HG02885 (cell line): ENCODE data around the gene ACACB.

Experiments used
- ATAC-seq: cut with Tn5 transposase; IDR thresholded peaks from one replicate; pipeline ENCODE4 v1.9.1; 2021; ENCODE audit warnings: mild to moderate bottlenecking; ENCODE audit not compliant: unreplicated experiment, poor library complexity

Gene ACACB

GRCh38 chr12:109203480-109203879 is 87.1 kb downstream of the ACACB start:
- ATAC-seq, result no peak

GRCh38 chr12:109209082-109209481 is 92.7 kb downstream of the ACACB start:
- ATAC-seq, result no peak

GRCh38 chr12:109212460-109213115 is 96.2 kb downstream of the ACACB start:
- ATAC-seq, result no peak

GRCh38 chr12:109214131-109214530 is 97.7 kb downstream of the ACACB start:
- no peak for ATAC-seq

GRCh38 chr12:109218996-109219395 is 102.6 kb downstream of the ACACB start:
- ATAC-seq, result no peak

- ATAC-seq, result no peak
These were observed 103.6 kb downstream of the ACACB start for GRCh38 chr12:109219938-109220337.

GRCh38 chr12:109221277-109221931 is 105.0 kb downstream of the ACACB start:
- ATAC-seq, result no peak

GRCh38 chr12:109222062-109222461 is 105.7 kb downstream of the ACACB start:
- ATAC-seq, result no peak

- no peak for ATAC-seq
These were observed 106.1 kb downstream of the ACACB start for GRCh38 chr12:109222496-109222895.

GRCh38 chr12:109223211-109223610 is 106.8 kb downstream of the ACACB start:
- no peak for ATAC-seq

GRCh38 chr12:109223868-109224267 is 107.5 kb downstream of the ACACB start:
- ATAC-seq, result no peak

- ATAC-seq, result no peak
These were observed 112.3 kb downstream of the ACACB start for GRCh38 chr12:109228664-109229063.

GRCh38 chr12:109230193-109230592 is 113.8 kb downstream of the ACACB start:
- no peak for ATAC-seq

GRCh38 chr12:109232731-109233130 is 116.3 kb downstream of the ACACB start:
- ATAC-seq, result no peak

- ATAC-seq, result no peak
These were observed 117.6 kb downstream of the ACACB start for GRCh38 chr12:109234012-109234411.

GRCh38 chr12:109236257-109236656 is 119.9 kb downstream of the ACACB start:
- no peak for ATAC-seq

- no peak for ATAC-seq
These were observed 122.8 kb downstream of the ACACB start for GRCh38 chr12:109239179-109239578.

- no peak for ATAC-seq
These were observed 123.3 kb downstream of the ACACB start for GRCh38 chr12:109239691-109240090.

GRCh38 chr12:109240365-109240764 is 124.0 kb downstream of the ACACB start:
- no peak for ATAC-seq

- ATAC-seq, result no peak
These were observed 125.5 kb downstream of the ACACB start for GRCh38 chr12:109241936-109242335.

GRCh38 chr12:109244073-109244472 is 127.7 kb downstream of the ACACB start:
- ATAC-seq, result no peak

- no peak for ATAC-seq
These were observed 129.8 kb downstream of the ACACB start for GRCh38 chr12:109246221-109246620.
